A172 (cell line): ENCODE data around the gene PFAS. TPM values are rescaled to one million over a fixed set of nuclear protein-coding genes. Genes with fewer than 3 reads are reported as not detected.

ENCODE experiments used
- DNase-seq: peaks from one replicate; pipeline ENCODE4 v3.0.0-alpha.2; 2015; ENCODE audit warnings: low spot score
- total RNA-seq: library from RNA; depleted of rRNA; stranded (reverse); fragments of >200 nt; shearing (Covaris generic); gene quantifications from 2 replicates; pipeline ENCODE4 v1.2.3, GENCODE V29; 2014

Gene PFAS
- total RNA-seq, 1 experiment from 2014 or later: 28.0 TPM

DNA sequence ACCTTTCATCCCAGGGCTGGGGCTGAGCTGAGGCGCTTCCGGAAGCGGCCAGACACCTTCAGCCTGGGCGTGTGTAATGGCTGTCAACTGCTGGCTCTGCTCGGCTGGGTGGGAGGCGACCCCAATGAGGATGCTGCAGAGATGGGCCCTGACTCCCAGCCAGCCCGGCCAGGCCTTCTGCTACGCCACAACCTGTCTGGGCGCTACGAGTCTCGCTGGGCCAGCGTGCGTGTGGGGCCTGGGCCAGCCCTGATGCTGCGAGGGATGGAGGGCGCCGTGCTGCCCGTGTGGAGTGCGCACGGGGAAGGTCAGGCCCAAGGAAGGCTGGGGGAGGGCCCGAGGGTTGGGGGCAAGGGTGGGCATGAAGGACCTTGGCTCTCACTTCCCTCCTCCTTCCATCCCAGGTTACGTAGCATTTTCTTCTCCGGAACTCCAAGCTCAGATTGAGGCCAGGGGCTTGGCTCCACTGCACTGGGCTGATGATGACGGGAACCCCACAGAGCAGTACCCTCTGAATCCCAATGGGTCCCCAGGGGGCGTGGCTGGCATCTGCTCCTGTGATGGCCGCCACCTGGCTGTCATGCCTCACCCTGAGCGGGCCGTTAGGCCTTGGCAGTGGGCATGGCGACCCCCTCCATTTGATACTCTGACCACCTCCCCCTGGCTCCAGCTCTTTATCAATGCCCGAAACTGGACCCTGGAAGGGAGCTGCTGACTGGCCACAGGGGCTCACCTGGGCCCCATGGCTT is 19.6 kb downstream of the PFAS start:
- DNase-seq: no peak

DNA sequence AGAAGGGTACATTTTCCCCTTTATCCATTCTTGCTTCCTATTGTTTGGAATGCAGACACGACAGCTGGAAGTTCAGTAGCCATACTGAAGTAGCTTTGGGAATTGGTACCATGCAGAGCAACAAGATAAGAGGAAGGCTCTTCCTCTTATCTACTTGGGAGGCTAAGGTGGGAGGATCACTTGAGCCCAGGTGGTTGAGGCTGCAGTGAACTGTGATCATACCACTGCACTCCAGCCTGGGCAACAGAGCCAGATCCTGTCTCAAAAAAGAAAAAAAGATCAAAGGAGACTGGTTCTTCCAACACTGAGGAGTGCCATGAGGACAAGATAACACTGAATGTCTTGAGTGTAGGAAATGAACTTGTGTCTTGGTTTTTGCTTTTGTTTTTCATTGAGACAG is 23.3 kb downstream of the PFAS start:
- no peak for DNase-seq

- no peak for DNase-seq
These were observed 24.9 kb downstream of the PFAS start for GRCh38 chr17:8273884-8274444.

GRCh38 chr17:8274816-8275215 is 25.7 kb downstream of the PFAS start:
- no peak for DNase-seq

DNA sequence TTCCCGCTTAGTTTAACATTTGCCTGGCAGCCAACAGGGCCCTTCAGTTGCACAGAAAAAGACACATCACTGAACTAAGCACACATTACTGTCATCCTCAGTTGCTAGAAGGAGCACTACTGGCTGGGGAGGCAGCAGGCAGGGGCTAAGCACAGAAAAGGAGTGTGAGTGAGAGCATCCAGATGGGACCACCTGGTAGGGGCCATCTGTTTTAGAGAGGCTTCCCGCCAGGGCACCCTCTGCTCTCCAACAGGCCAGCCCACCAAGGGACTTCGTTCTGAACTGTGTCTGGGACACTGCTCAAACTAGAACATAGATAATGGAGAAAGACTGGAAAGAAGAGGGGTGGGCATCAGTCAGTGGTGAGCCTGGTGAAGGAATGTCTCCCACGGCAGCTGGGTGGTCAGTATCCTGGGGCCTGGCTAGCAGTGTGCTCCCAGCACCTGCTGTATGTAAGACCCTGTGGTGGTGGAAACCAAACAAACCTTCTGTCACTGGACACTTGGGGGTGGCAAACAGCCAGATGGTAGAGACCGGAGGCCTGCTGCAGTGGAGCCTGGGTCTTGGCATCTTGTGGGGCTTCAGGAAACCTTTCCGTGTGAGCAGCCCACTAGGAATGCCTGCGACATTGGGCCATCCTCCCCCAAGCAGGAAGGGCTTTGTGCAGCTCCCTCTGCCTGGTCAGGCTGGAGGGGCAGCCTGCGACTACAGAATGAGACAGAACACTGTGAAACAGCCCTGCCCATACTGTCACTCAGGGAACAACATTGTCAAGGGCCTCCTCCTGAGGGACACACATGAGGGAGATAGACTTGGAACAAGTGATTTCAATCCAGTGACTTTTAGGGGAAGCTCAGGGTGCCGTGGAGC is 26.6 kb downstream of the PFAS start:
- DNase-seq: no peak

DNA sequence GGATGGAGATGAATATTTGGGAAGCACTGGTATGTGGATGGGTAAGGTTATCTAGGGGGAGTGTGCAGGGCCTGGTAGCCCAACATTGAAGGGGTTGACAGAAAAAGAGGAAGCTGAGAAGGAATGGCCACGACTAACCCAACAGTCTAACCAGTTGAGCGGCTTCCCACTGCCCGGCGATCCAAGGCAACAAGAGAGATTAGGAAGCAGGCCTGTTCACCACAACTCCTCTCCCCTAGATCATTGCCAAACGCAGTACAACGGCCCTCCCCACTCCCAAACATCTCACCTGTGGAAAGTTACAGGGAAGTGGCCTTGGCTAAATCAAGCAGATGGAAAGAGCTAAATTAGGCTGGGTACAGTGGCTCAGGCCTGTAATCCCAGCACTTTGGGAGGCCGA is 28.2 kb downstream of the PFAS start:
- no peak for DNase-seq

GRCh38 chr17:8282345-8282744 is 33.3 kb downstream of the PFAS start:
- no peak for DNase-seq

DNA sequence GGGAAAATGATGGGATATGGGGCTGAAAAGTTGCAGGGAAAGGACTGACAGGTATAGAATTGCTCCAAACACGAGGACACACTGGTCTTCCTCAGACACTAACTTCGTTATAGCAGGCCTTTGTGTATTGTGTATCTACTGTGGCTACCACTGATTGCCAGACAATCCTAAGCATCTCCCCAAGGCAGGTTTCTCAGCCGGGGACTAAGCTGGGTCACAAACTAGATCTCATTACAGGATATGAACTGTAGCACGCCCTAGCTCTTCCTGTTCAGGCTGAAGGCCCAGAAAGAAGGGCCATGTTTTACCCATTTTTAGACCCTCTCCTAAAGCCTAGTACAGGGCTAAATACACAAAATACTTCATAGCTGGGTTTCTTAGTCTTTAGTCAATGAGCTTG is 34.3 kb downstream of the PFAS start:
- DNase-seq: no peak

DNA sequence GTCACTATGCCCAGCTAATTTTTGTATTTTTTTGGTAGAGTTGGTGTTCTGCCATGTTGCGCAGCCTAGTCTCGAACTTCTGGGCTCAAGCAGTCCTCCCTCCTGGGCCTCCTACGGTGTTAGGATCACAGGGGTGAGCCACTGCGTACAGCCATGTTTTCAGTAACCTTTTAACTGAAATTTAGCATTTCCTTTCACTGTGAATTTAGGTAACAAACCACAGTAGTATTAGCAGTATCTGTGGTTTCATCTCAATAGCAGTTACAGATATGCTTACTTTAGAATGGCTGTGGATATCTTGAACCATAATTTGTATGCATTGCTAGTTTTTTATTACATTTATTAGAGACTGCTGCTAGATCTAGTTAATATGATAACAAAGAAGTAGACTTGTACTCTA is 35.0 kb downstream of the PFAS start:
- DNase-seq: no peak

GRCh38 chr17:8285270-8286181 is 36.4 kb downstream of the PFAS start:
- no peak for DNase-seq

DNA sequence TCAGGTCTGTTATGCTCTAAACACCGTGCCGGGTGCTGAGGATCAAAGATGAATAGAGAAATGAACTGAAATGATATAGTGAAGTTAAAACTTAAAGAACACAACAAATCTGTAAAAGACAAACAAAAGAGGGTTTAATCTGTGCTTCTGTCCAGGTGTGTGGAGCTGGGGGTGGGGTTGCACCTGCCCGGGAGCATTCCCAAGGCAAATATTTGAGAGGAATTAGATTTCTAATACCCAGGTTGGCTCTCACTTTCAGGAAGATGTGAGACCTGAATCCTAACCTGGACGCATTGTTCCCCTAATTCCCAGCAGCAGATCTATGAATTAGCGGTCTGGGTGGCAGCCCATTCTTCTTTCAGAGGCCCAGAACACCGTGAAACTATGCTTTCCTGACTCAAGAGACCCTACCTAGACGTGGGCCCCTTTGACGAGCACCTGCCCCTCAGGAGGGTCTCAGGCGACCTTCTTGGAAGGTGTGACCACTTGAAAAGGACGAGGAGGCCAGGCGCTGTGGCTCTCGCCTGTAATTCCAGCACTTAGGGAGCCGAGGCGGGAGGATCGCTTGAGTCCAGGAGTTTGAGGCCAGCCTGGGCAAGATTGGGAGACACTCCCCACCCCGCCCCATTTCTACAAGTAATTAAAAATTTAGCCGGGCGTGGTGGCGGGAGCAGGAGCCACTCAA is 38.7 kb downstream of the PFAS start:
- no peak for DNase-seq

DNA sequence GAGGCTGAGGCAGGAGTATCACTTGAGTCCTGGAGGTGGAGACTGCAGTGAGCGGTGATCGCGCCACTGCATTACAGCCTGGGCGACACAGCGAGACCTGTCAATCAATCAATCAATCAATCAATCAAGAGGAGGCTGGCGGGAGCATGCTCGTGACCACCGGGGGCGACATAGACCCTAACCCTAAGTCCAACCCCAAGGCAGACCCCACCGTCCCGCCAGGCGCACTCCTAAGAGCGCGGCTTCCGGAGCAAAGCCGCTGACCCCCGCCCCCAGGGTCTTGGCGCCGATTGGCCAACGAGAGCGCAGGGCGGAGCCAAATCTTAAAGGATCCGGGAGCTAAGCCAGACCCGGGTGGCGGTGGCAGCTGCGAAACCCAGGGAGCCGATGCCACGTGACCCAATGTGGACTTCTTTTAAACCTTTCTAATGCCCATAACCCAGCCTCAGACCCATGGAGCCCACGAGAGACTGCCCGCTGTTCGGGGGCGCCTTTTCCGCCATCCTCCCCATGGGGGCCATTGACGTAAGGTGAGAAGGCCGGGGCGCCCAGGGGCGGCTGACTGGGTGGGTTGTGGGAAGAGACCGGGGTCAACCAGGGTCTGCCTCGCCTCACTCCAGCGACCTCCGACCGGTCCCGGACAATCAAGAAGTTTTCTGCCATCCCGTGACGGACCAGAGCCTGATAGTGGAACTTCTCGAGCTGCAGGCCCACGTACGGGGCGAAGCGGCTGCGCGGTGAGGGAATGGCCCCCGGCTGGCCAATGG is 39.4 kb downstream of the PFAS start, which contains the start of gene RANGRF:
Gene RANGRF (plus strand): TSS at position 335 of the 767 bp plus-strand sequence. CDS start 119 bp downstream, at position 454.
- DNase-seq: peak; percentile 70

GRCh38 chr17:8289103-8289397 is 40.0 kb downstream of the PFAS start:
- no peak for DNase-seq

DNA sequence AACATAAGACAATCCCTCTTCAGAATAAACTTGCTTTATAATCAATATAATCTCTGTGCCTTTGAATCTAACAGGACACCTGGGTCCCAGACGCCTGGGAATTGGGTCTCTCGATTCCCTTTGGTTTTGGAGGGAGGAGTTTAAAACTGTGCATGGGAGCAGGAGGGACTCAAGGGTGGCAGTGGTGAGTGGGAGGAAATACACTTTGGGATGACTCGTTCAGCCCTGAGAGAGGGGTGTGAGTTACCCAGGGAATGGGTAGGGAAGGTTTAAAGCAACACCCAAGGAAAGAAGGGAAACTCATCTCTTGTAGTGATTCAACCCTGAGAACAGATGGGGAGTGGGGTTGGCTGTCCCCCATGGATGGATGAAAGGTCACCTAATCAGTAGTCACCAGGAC is 41.0 kb downstream of the PFAS start:
- DNase-seq: no peak

DNA sequence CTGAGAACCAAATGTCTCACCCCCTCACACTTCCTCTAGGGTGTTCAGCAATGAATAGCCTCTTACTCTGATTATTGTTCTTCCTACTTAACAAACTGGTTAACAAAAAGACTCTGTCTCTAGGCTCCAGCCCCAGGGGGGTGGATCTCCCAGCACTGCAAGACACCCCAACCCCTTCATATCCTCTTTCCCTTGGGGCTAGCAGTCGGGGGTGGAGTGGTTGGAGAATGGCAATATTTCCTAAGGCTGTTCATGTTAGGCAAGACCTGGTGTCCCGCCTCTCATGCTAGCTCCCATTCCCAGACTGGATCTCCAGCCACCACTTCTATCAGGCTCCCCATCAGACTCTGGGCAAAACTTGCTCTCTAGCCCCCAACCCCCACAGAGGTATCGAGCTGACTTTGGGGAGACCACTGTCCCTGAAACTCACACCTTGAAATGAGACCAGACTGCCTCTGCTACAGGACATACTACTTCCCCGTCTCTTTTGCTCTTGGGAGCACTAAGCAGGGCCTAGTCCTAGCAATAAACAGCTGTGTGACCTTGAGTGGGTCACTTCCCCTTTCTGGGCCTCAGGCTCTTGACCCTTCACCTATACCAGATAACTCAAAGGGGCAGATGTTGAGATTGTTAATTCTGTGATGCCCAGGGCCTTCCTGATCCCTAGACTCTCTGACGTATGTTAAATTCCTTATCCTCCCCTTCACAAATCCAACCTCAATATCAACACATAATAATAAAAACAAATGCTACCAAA is 43.7 kb downstream of the PFAS start:
- DNase-seq: no peak

- DNase-seq: no peak
These were observed 45.3 kb downstream of the PFAS start for GRCh38 chr17:8294361-8294760.

GRCh38 chr17:8294814-8295316 is 45.8 kb downstream of the PFAS start:
- no peak for DNase-seq

GRCh38 chr17:8300226-8300625 is 51.1 kb downstream of the PFAS start:
- DNase-seq: no peak

DNA sequence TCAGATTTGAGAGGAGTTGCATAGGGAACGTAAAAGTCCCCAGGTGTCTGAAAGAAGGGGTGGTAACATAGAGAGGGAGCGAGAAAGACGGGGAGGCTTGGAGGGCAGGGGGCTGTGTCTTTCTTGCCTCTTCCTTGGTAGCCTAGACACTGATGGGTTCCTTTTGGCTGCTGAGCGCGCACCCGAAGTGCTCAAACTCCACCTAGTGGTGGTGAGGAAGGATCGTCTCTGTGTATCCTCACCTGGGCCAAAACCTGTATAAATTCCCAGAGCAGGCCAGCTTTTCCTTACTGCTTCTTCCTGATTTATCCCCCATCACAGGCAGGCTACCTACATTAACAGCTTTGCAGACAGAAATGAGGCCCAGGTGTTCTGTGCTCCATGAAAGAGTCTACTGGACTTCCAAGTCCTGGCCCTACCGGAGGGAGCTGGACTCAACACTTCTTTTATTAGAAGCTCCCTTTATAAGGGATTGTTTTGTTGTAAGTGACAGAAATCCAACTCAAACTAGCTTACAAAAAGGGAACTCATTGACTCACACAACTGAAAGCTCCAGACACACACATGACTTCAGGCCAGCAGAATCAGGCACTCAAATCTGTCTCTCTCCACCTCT is 51.6 kb downstream of the PFAS start:
- peak; percentile 63 for DNase-seq
